Pancreas (tissue), 10 donors: ENCODE measurements around the gene SETD6. TPM values are rescaled to one million over a fixed set of nuclear protein-coding genes. Genes with fewer than 3 reads are reported as not detected.
A peak's percentile ranks its signal among the peaks of the same experiment; 100 is the strongest.

ENCODE experiments used
- ATAC-seq, 4 donors: fragments of 200-7000 bp; cut with Tn5 transposase; one replicate each; pipeline versions ENCODE4 v1.8.0 to v1.9.1; 2020; ENCODE audit warnings: mild to moderate bottlenecking in 4 of 4, moderate library complexity in 4 of 4
- DNase-seq, 6 donors: peaks; one replicate each; pipeline ENCODE4 v3.0.0-alpha.2; 2020
- FAIRE-seq: peaks from 2 replicates; lab custom pipeline; 2012; peaks lifted over from hg19 to GRCh38; lab: Jason Lieb, UNC
- H3K27ac ChIP-seq, 4 donors: fragments of 200-600 bp; sonication (generic); 1 replicate in 3 of 4; 2 replicates in 1 of 4; pipeline versions ENCODE4 v1.5.0 to v1.8.0; 2020
- H3K27me3 ChIP-seq, 4 donors: fragments of 200-600 bp; one replicate each; pipeline ENCODE4 v1.8.0; 2021
- H3K36me3 ChIP-seq, 3 donors: fragments of 200-600 bp; sonication (generic) in 1 of 3; one replicate each; pipeline versions ENCODE4 v1.5.0 to v1.8.0; 2020 to 2021
- H3K4me1 ChIP-seq, 3 donors: fragments of 200-600 bp; one replicate each; pipeline ENCODE4 v1.8.0; 2021
- H3K4me3 ChIP-seq, 4 donors: fragments of 200-600 bp; sonication (generic) in 2 of 4; one replicate each; pipeline versions ENCODE4 v1.5.0 to v1.8.0; 2020 to 2021
- H3K9me3 ChIP-seq, 4 donors: fragments of 200-600 bp; one replicate each; pipeline ENCODE4 v1.8.0; 2021
- WGBS, 2 donors: extraction: QIAGEN DNeasy Blood & Tissue Kit; methylation state at CpG; one replicate each; pipeline ENCODE4 v1.1.7; 2013; 5-methylcytosine and 5-hydroxymethylcytosine counted together
- intact Hi-C, 3 donors: fragments of 100-400 bp; cut with DNase I; formaldehyde crosslinking; loops; one replicate each; pipeline versions ENCODE4 v1.11.1 to v1.14.2; 2022
- polyA plus RNA-seq, 2 donors: library from polyadenylated mRNA; stranded (reverse); fragments of 200-250 nt; gene quantifications; one replicate each; pipeline ENCODE4 v1.2.3, GENCODE V29; 2013
- total RNA-seq, 6 donors: library from RNA; stranded (reverse); fragmentation: NEBNext Ultra II Directional in 4 of 6; extraction: Animal tissue kit (Norgen Biotek cat#: 25700) in 4 of 6; gene quantifications; one replicate each; pipeline versions ENCODE4 v1.2.1 to v1.2.4, GENCODE V29; 2021 to 2023
- TF ChIP-seq, protein P1 (sequence below), 4 donors: fragments of 200-600 bp; sonication (generic) in 3 of 4; IDR thresholded peaks; one replicate each; pipeline versions ENCODE4 v1.5.0 to v1.8.0; 2021; ENCODE audit warnings: antibody characterized with exemption in 4 of 4
- donor health status: healthy with polysubstance abuse.
- donor health status: DM: no; HTN: no; CAD: no; lungs with moderate emphysema.
- donor health status: DM: no; HTN: no; CAD: no.
- donor health status: control.
- donor health status: control.
- donor health status: Bipolar disorder and iron deficiency.
- donor health status: DM: yes; HTN: yes; CAD: no.
- donor health status: DM: no; HTN: no; CAD: no.
- donor health status: DM: no; HTN: no; CAD: no.
- donor health status: DM: yes; HTN: yes; CAD: no.

SETD6 gene
- total and polyA plus RNA-seq, 8 donors, result 13.8 to 38.2 (median 21.1) TPM

GRCh38 chr16:58510097-58510775, 5.1 kb upstream of the SETD6 start:
- peaks cover 0 to 10% (median 5%) of the 10 kb centered on the region in 3 donors for H3K4me1 ChIP-seq
- no peak overlapping the region for H3K27ac ChIP-seq
- H3K36me3 ChIP-seq, result no peaks in the 10 kb centered on the region
- intact Hi-C loops, result loop anchor here in 2 of 3 donors (2.0 to 5.0 kb wide), 2 partner anchors 147 to 155 kb away; no protein-coding TSS in a partner anchor
- DNase-seq (peak in 2 of 6 donors; percentile 45 to 59), FAIRE-seq (no peak), ATAC-seq (no peak)
- TF ChIP-seq, protein P1, sequence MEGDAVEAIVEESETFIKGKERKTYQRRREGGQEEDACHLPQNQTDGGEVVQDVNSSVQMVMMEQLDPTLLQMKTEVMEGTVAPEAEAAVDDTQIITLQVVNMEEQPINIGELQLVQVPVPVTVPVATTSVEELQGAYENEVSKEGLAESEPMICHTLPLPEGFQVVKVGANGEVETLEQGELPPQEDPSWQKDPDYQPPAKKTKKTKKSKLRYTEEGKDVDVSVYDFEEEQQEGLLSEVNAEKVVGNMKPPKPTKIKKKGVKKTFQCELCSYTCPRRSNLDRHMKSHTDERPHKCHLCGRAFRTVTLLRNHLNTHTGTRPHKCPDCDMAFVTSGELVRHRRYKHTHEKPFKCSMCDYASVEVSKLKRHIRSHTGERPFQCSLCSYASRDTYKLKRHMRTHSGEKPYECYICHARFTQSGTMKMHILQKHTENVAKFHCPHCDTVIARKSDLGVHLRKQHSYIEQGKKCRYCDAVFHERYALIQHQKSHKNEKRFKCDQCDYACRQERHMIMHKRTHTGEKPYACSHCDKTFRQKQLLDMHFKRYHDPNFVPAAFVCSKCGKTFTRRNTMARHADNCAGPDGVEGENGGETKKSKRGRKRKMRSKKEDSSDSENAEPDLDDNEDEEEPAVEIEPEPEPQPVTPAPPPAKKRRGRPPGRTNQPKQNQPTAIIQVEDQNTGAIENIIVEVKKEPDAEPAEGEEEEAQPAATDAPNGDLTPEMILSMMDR (IDR thresholded peaks at IDR 0.05), result no peak
- no peaks in the 10 kb centered on the region for H3K27me3 ChIP-seq
- no peak overlapping the region for H3K4me3 ChIP-seq
- 93% methylated on average over 18 of the region's 18 CpGs for WGBS, 2 donors
- no peaks in the 10 kb centered on the region for H3K9me3 ChIP-seq

GRCh38 chr16:58510776-58511628, 4.3 kb upstream of the SETD6 start:
- no peaks in the 10 kb centered on the region for H3K36me3 ChIP-seq
- peaks cover 0 to 10% (median 5%) of the 10 kb centered on the region in 3 donors for H3K4me1 ChIP-seq
- no peaks in the 10 kb centered on the region for H3K9me3 ChIP-seq
- no peaks in the 10 kb centered on the region for H3K27me3 ChIP-seq
- TF ChIP-seq, protein P1 (IDR thresholded peaks at IDR 0.05), result no peak
- intact Hi-C loops, result loop anchor here in 2 of 3 donors (2.0 to 5.0 kb wide), 2 partner anchors 146 to 154 kb away; no protein-coding TSS in a partner anchor
- FAIRE-seq (no peak), DNase-seq (peak in 3 of 6 donors; percentile 38 to 75 (median 56)), ATAC-seq (no peak)
- H3K4me3 ChIP-seq, result no peak overlapping the region
- H3K27ac ChIP-seq, result no peak overlapping the region
- 76 to 84% methylated on average over 30 of the region's 30 CpGs for WGBS, 2 donors

GRCh38 chr16:58511933-58512815, 3.1 kb upstream of the SETD6 start:
- Histone ChIP-seq H3K27ac (no peak overlapping the region), H3K27me3 (no peaks in the 10 kb centered on the region), H3K36me3 (no peaks in the 10 kb centered on the region), H3K9me3 (no peaks in the 10 kb centered on the region), H3K4me3 (no peak overlapping the region), H3K4me1 (peaks cover 5 to 18% (median 7%) of the 10 kb centered on the region in 3 donors)
- intact Hi-C loops, result loop anchor here in 2 of 3 donors (2.0 to 5.0 kb wide), 2 partner anchors 145 to 153 kb away; no protein-coding TSS in a partner anchor
- DNase-seq (peak; percentile 75 to 96 (median 88)), ATAC-seq (peak; percentile 25 to 46 (median 44)), FAIRE-seq (no peak)
- TF ChIP-seq, protein P1 (IDR thresholded peaks at IDR 0.05), result peak; percentile 66 to 86 (median 78)
- WGBS, 2 donors, result 45 to 51% methylated on average over 16 to 17 of the region's 17 CpGs

GRCh38 chr16:58513874-58514273, 1.4 kb upstream of the SETD6 start:
- Histone ChIP-seq H3K27ac (no peak overlapping the region), H3K27me3 (no peaks in the 10 kb centered on the region), H3K4me1 (peaks cover 5 to 18% (median 7%) of the 10 kb centered on the region in 3 donors), H3K36me3 (peaks cover 0 to 9% (median 0%) of the 10 kb centered on the region in 3 donors), H3K9me3 (no peaks in the 10 kb centered on the region), H3K4me3 (no peak overlapping the region)
- 45 to 46% methylated on average over 3 of the region's 3 CpGs for WGBS, 2 donors
- DNase-seq (no peak), FAIRE-seq (no peak), ATAC-seq (no peak)
- intact Hi-C loops, result loop anchor here in 1 of 3 donors (5.0 kb wide), 1 partner anchor 143 kb away; no protein-coding TSS in a partner anchor
- TF ChIP-seq, protein P1 (IDR thresholded peaks at IDR 0.05), result no peak
